Measurements from ENCODE around the gene LCP2. TPM values are rescaled to one million over a fixed set of nuclear protein-coding genes. Genes with fewer than 3 reads are reported as not detected.

LCP2 gene
- total and polyA plus RNA-seq, 8 donors, result 7.0 to 110 (median 9.5) TPM

DNA sequence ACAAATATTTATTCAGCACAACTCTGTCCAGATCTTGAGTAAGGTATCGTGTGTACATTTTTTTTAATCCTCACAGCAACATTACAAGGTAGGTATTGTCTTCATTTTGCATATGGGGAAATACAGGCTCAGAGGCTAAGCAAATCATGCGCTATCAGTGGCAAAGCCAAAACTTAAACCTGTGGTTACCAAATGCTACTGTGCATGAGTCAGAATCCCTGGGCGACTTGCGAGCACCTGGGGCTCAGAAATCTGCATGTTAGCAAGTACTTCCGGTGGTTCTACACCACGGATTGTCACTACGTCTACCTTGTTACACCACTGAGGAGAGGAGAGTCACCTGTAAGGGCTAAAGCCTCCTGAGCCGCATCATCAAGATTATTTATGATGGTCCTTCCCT, 43.5 kb downstream of the LCP2 start:
- TF ChIP-seq, protein P1, sequence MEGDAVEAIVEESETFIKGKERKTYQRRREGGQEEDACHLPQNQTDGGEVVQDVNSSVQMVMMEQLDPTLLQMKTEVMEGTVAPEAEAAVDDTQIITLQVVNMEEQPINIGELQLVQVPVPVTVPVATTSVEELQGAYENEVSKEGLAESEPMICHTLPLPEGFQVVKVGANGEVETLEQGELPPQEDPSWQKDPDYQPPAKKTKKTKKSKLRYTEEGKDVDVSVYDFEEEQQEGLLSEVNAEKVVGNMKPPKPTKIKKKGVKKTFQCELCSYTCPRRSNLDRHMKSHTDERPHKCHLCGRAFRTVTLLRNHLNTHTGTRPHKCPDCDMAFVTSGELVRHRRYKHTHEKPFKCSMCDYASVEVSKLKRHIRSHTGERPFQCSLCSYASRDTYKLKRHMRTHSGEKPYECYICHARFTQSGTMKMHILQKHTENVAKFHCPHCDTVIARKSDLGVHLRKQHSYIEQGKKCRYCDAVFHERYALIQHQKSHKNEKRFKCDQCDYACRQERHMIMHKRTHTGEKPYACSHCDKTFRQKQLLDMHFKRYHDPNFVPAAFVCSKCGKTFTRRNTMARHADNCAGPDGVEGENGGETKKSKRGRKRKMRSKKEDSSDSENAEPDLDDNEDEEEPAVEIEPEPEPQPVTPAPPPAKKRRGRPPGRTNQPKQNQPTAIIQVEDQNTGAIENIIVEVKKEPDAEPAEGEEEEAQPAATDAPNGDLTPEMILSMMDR (IDR thresholded peaks at IDR 0.05), result no peak

GRCh38 chr5:170252720-170253350, 44.7 kb downstream of the LCP2 start:
- no peak overlapping the region for H3K27ac ChIP-seq
- DNase-seq (no peak), ATAC-seq (no peak)
- H3K4me3 ChIP-seq, result no peak overlapping the region
- TF ChIP-seq, protein P1 (IDR thresholded peaks at IDR 0.05), result no peak
- intact Hi-C loops (cut with DNase I), result no loop called here
- H3K9me3 ChIP-seq, result no peaks in the 10 kb centered on the region
- H3K4me1 ChIP-seq, result no peaks in the 10 kb centered on the region
- no peaks in the 10 kb centered on the region for H3K27me3 ChIP-seq
- peaks cover 0 to 100% of the 10 kb centered on the region in 2 donors for H3K36me3 ChIP-seq

More for the DNA sequence above, 43.5 kb downstream of the LCP2 start:
- ATAC-seq (peak; percentile 34), DNase-seq (no peak)
- H3K4me3 ChIP-seq, result no peak overlapping the region
- intact Hi-C loops (cut with DNase I), result no loop called here
- no peaks in the 10 kb centered on the region for H3K27me3 ChIP-seq
- H3K27ac ChIP-seq, result no peak overlapping the region
- no peaks in the 10 kb centered on the region for H3K4me1 ChIP-seq
- H3K36me3 ChIP-seq, result peaks cover 0 to 100% of the 10 kb centered on the region in 2 donors
- H3K9me3 ChIP-seq, result no peaks in the 10 kb centered on the region

GRCh38 chr5:170252109-170252508, 45.5 kb downstream of the LCP2 start:
- Histone ChIP-seq H3K4me1 (no peaks in the 10 kb centered on the region), H3K4me3 (no peak overlapping the region), H3K27me3 (no peaks in the 10 kb centered on the region), H3K36me3 (peaks cover 0 to 100% of the 10 kb centered on the region in 2 donors), H3K27ac (no peak overlapping the region), H3K9me3 (no peaks in the 10 kb centered on the region)
- DNase-seq (no peak), ATAC-seq (no peak)
- TF ChIP-seq, protein P1 (IDR thresholded peaks at IDR 0.05), result no peak
- intact Hi-C loops (cut with DNase I), result no loop called here

- Histone ChIP-seq H3K4me3 (no peak overlapping the region), H3K27ac (no peak overlapping the region), H3K9me3 (no peaks in the 10 kb centered on the region), H3K36me3 (peaks cover 0 to 100% of the 10 kb centered on the region in 2 donors), H3K27me3 (no peaks in the 10 kb centered on the region), H3K4me1 (no peaks in the 10 kb centered on the region)
- ATAC-seq (no peak), DNase-seq (no peak)
- intact Hi-C loops (cut with DNase I), result no loop called here
- TF ChIP-seq, protein P1 (IDR thresholded peaks at IDR 0.05), result no peak
These were observed 46.1 kb downstream of the LCP2 start for GRCh38 chr5:170251462-170251861.

DNA sequence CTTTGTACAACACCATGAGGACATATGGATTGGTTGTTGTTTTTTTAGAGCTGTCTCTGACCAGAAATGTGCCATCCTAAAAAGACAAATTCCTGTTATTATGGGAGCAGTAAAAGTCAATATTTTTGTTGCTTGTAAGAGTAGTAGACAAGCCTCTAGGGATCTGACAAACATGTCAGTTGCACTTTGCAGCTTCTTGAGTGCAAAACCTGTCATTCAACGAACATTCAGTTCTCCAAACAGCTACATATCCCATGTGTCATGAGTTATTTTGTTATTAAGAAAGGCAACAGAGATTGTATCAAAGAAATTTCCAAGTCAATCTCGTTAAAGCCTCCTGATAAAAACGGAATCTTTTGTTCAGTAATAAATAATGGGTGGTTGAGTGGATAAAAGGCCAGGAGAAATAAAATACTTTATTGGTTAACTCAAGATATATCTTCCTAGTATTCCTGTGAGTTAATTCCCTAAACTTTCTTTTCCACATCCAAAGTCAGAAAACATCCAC, 46.7 kb downstream of the LCP2 start:
- intact Hi-C loops (cut with DNase I), result no loop called here
- ATAC-seq, result no peak
- Histone ChIP-seq H3K36me3 (peaks cover 0 to 100% of the 10 kb centered on the region in 2 donors), H3K4me3 (no peak overlapping the region), H3K4me1 (no peaks in the 10 kb centered on the region), H3K27ac (no peak overlapping the region), H3K27me3 (no peaks in the 10 kb centered on the region), H3K9me3 (no peaks in the 10 kb centered on the region)
- no peak for DNase-seq
- TF ChIP-seq, protein P1 (IDR thresholded peaks at IDR 0.05), result no peak

All from left lung (tissue), 10 donors.